HG03095 (cell line): ENCODE results near the gene ARHGAP44.

Source experiments
- ATAC-seq: cut with Tn5 transposase; IDR thresholded peaks from one replicate; pipeline ENCODE4 v1.9.1; 2021; ENCODE audit warnings: moderate library complexity; ENCODE audit not compliant: unreplicated experiment

Gene ARHGAP44

DNA sequence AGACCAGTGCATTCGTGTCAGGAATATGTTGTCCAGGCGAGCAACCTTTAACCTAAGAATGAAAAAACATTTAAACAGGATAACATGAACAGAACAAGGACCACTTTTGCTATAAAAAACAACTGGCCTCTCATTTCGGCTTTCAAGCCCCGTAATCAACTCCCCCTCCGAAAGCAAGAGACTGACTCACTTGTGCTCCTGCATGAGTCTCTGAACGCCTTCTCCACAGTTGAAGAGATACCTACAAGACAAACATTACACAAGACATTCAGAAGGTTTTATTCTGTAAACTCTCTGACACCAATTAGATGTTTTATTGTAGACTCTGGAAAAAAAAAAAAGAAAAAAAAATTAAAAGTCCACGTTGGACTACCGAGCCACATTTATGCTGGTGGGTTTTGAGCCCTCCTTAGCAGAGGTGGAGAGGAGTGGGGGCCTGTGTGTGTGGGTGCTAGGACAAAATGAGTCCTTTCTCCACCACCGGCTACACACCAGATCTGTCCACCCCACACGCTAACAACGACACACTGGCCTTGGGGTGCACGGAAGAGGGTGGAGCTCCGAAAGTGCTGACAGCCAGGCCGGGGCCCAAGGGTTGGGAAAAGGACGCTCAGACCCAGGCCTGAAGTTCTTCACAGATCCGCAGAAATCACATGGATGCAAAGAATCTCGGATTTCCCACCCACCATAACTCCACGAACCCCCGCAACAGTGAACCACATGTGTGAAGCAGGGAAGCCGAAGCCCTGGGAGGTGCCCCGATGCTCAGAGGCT lies 227.8 kb downstream of the ARHGAP44 start:
- peak; percentile 15 for ATAC-seq

- peak; percentile 97 for ATAC-seq
Measured at GRCh38 chr17:13017655-13018459, 228.6 kb downstream of the ARHGAP44 start, which contains the start of gene ELAC2. Gene ELAC2 (minus strand): TSS chr17:13018027. CDS start chr17:13017947, 80 bp downstream.

DNA sequence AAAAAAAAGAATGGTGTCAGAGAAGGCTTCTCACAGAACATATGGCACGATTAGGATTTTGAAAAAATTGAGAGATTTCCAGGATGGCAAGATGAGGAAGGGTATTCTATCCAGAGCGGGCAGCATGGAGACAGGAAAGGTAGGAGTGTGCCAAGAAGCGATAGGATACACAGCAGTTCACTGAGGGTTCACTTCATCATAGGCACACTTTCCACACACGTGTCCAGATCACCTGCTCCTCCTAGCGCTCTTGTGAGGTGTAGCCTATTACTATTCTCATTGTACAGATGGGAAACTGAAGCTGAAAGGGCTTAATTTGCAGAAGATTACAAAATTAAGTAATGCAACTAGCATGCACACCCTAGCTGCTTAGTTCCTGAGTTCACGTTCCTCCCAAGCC lies 234.7 kb downstream of the ARHGAP44 start:
- no peak for ATAC-seq

DNA sequence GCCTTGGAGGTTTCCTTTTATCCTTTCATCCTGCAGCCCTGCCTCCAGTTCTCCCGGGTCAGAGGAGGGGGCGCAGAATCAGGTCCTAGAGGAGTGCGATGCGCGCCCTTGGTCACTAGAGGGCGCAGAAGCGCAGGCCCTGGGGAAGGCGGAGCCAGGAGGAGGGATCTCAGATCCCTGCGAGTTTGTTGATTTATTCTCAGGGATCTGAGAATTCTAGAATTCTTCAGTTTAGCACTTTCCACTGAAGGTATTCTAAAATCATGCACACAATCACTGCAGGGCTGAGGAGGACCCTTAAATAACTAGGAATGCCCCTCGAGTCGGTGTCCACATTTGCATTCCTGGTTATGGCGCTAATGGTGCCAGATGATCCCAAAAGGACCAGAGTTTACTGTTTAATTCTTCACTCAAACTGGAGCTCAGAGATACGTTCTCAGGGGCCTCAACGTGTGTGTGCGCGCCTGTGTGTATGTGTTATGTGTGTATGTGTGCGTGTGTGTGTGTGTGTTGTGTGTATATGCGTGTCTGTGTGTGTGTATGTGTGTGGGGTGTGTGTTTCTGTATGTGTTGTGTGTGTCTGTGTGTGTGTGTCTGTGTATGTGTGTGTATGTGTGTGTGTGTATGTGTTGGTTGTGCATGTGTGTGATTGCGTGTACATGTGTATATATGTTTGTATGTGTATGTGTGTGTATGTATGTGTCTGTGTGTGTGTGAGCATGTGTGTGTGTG lies 235.4 kb downstream of the ARHGAP44 start:
- ATAC-seq, result peak; percentile 67

DNA sequence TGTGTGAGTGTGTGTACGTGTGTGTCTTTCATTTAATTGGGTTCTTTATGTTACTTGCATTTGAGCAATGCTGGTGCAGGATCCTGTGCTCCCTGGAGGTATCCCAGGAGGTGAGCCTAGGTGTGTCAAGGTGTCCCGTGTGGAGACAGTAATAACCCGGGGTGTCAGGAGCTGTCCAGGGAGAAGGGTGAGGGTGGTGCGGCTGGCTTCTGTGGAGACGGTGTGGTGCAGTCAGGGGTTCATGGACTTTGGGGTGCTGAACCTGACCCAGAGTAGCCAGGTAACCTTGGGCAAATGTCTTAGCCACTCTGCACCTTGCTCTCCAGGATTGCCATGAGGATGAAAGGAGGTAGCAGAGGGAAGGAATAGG lies 235.9 kb downstream of the ARHGAP44 start:
- no peak for ATAC-seq

DNA sequence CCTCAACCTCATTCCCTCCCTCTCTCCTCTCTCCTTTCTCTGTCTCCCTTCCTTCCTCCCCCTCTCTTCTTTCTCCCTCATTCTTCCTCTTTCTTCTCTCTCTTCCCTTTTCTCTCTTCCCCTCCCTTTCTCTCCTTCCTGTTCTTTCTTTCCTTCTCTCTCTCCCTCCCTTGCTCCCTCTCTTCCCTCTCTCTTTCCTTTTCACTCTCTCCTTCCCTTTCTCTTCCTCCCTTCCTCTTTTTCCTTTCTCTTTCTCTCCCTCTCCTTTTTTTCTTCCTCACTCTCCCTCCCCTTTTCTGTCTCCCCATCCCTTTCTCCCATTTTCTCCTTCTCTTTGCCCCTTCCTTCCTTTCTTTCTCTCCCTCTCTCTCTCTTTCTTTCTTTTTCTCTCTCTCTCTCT lies 236.4 kb downstream of the ARHGAP44 start:
- no peak for ATAC-seq

DNA sequence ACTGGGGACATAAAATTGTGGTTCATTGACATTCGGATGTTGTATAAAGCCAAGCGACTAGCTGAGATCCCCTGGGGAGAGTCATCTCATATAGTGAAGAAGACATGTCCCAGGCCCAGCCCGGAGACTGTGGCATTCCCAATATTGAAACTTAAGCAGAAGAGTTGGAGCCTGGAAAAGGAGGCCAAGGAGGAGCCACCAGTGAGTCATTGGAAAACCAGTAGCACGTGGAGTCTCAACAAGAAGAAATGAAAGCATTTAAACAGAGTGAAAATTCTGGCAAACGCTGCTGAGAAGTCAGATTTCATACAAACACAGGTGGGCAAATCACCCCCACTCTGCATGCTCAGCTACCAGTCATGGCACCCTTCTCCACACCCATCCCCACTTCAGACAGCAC lies 237.9 kb downstream of the ARHGAP44 start:
- no peak for ATAC-seq

- ATAC-seq, result no peak
Measured at GRCh38 chr17:13029340-13029739, 240.0 kb downstream of the ARHGAP44 start.

DNA sequence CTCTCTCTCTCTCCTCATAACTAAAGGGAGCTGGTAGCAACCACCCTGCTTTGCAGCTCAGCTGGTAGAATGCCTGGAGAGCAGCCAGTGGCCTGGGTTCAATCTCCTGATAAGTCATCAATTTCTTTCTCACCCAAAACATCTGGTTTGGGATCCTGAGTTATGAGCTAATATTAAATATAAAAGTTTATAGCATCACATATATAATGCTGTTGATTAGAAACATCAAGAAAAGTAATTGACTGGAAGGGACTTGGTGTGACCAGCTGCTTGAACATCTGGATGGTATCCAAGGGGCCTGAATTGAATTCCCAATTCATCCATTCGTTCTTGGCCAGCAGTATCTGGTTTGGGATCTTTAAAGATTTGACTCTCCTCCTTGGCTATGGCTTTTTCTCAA lies 240.8 kb downstream of the ARHGAP44 start:
- ATAC-seq, result no peak

GRCh38 chr17:13030459-13031300 lies 241.4 kb downstream of the ARHGAP44 start:
- ATAC-seq, result no peak

DNA sequence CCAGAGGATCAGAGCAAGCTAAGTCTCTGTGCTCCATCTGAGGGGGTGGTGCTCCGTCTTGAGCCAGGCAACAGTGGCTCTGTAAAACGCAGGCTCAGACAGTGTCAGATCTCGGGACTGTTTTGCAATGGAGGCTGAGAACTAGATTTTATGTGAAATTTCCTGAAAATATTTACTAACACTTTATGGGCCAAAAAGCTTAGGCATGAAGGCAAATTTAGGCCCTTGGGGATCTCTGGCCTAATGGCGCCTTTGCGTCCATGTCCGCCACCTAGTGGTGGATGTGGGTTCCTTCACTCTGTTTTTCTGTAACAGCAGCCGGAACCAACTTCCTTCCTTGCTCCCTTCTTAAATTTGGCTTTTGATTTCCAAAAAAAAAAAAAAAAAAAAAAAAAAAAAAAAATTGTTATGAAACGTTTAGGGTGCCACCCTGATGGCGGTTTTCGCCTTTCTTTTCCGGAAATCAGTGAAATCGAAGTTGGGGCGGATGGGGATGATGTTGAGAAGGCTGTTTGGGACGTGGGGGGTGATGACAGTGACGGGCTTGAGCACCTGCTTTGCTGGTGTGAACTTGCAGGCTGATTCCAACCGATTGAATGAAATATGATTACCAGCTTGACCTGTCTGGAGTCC lies 242.5 kb downstream of the ARHGAP44 start:
- ATAC-seq, result peak; percentile 54

DNA sequence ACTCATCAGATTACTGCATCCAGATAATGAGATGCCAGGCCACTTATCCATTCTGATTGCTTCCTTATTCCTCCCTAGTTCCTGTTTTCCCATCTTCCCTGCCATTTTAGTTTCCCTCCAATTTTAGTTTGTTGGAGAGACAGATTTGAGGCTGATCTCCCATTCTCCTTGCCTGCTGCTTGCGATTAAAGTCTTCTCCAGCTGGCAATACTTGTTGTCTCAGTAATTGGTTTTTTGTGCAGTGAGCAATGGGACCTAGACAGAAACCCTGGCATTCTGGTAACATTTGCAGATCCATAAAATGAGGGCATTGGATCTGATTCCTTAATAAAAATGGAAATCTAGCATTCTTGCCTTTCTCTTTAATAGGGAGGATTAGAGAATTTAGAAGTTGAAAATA lies 246.1 kb downstream of the ARHGAP44 start:
- ATAC-seq, result no peak

GRCh38 chr17:13036751-13037150 lies 247.5 kb downstream of the ARHGAP44 start:
- ATAC-seq, result no peak

GRCh38 chr17:13038931-13039665 lies 249.8 kb downstream of the ARHGAP44 start:
- ATAC-seq, result no peak
